T-helper 2 cell treated with Interferon-gamma antibody and Interleukin-4, amounts not matched to agents 100 ng/mL and 5 ng/mL, for 36 hours (primary cell): ENCODE results near the gene ECPAS. TPM values are rescaled to one million over a fixed set of nuclear protein-coding genes. Genes with fewer than 3 reads are reported as not detected.
"Not testable (repeated sequence)": the region's sequence is repeated elsewhere in the genome, so short reads cannot be mapped to it uniquely, and the experiment has no call there.

ENCODE experiments used
- intact Hi-C: fragments of 100-400 bp; cut with micrococcal nuclease; formaldehyde crosslinking; loops from one replicate; pipeline ENCODE4 v1.15.1; 2023
- total RNA-seq: library from RNA; stranded (reverse); gene quantifications from 2 replicates; pipeline ENCODE4 v1.2.3, GENCODE V29; 2022

Gene ECPAS
- total RNA-seq, 1 donor from 2014 or later = 77.1 TPM

GRCh38 chr9:111481885-111482636 is 2.1 kb downstream of the ECPAS start:
- intact Hi-C loops = loop anchor here (2.0 to 10.0 kb wide), 9 partner anchors 50 to 1795 kb away; partner anchors contain the start of genes CDC26, HSDL2, INIP and PRPF4

- intact Hi-C loops = no loop called here
These were observed 6.5 kb downstream of the ECPAS start for GRCh38 chr9:111477677-111478076.

DNA sequence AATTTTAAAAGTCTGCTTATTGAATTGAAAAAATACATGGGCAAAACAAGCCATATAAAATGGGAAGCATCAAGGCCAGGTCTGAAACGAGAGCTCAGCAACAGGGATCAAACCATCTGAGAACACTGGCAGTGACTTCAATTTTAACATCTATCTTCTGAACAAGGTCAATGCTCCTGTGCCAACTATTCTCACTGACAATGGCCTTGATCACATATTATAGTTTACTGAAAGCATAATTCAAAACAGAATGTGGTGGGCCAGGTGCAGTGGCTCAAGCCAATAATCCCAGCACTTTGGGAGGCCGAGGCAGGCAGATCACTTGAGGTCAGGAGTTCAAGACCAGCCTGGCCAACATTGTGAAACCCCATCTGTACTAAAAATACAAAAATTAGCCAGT is 9.0 kb downstream of the ECPAS start:
- intact Hi-C loops = no loop called here

DNA sequence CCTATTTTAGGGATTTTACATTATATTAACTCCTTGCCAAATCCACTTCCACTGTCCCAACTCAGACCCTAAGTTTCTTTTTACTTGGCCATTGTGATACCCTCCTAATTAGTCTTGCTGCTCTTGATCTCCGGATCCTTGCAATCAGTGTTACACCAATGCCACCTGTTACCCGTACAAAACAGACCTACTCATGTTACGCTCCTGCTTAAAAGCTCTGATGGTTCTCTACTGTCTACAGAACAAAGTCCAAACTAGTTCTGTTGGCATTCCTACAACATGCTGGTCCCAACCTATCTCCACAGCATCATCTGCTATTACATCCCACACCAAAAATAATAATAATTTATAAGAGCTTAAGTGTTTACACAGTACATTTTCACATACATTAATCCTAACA is 9.8 kb downstream of the ECPAS start:
- intact Hi-C loops = no loop called here

DNA sequence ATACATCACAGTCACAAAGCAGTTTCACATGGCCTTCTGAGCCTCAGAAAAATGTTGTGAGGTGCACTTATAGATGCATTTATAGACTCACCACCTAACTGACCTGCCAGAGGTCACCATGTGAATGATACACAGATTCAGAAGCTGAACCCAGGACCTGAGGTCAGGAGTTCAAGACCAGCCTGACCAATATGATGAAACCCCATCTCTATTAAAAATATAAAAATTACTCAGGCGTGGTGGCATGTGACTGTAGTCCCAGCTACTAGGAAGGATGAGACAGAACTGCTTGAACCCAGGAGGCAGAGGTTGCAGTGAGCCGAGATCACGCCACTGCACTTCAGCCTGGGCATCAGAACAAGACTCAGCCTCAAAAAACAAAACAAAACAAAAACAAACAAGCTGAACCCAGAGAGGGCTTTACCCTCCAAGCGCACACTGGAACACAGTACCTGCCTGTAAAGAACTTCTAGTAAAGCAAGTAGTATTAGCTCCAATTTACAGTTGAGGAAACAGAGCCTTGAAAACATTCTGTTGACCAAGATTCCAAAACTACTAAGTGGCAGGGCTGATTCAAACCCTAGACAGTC is 16.3 kb downstream of the ECPAS start:
- intact Hi-C loops = no loop called here

GRCh38 chr9:111463048-111463447 is 21.1 kb downstream of the ECPAS start:
- intact Hi-C loops = no loop called here

DNA sequence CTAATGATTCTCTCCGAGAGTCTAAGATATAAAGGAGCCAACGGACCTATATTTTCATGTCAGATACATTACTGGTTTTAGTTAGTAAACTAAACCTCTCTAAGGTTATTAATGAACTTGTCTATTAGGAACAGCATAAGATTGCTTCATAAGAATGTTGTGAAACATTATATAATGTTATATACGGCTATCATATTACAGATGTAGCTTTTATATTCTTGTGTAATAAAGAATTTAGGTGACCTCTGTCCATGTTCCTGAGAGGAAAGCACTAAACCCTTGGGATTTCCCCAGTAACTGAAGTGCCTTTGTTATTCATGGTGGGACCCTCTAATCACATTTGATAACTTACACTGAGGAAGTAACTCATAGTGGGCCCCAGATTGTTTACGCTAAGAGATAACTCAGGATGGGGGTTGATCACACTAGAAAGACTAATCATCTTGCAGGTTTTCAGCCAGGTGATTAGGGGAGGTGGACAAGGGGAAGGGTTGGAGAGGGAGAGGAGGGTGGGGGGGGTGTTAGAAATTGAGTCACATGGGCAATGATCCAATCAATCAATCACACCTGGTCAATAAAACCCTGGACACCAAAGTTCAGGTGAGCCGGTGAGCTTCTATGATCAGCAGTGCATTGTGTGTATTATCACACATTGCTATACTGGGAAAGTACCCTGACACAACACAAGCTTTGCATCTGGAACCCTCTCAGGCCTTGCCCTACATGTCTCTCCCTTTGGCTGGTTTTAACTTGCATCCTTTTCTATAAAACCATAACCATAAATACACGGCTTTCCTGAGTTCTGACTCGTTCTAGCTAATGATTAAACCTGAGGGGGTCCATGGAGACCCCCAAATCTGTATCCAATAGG is 25.8 kb downstream of the ECPAS start:
- intact Hi-C loops = no loop called here

DNA sequence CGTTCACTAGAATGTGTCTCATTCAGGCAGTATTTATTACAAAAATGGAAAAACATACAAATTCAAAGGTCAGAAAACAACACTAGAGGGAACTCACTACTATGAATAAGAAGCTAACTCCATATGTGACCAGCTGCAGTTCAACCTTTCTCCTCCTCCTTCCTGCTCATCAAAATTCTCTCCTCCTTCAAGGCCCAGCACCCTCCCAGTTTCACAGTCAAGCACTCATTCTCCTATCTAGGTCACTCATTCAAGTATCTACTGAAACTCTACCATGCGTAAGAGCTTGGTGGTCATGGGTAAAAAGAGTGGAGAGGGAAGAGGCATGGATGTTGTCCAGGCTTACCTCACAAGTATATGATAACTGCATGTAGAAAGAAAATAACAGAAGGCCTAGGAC is 27.7 kb downstream of the ECPAS start:
- intact Hi-C loops = no loop called here

- intact Hi-C loops = no loop called here
These were observed 28.5 kb downstream of the ECPAS start for GRCh38 chr9:111455638-111456037.

GRCh38 chr9:111454751-111455150 is 29.4 kb downstream of the ECPAS start:
- intact Hi-C loops = no loop called here

- intact Hi-C loops = no loop called here
These were observed 32.6 kb downstream of the ECPAS start for GRCh38 chr9:111451570-111451969.

DNA sequence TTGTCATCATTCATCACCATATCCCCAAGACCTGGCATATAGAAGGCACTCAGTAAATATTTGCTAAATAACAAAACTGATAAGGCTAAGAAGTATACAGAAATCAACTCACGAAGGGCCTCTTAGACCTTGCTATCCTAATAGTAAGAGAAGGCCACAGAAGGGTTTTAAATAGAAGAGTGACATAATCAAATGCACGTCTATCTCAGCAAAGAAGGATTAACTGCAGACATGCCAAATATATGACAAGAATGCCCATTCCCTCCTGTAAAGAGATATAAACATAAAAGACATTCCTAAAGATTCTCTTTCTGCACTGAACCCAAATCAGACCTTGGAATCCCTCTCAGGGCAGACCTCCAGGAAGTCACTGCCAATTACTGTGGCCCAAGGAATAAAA is 34.1 kb downstream of the ECPAS start:
- intact Hi-C loops = no loop called here

DNA sequence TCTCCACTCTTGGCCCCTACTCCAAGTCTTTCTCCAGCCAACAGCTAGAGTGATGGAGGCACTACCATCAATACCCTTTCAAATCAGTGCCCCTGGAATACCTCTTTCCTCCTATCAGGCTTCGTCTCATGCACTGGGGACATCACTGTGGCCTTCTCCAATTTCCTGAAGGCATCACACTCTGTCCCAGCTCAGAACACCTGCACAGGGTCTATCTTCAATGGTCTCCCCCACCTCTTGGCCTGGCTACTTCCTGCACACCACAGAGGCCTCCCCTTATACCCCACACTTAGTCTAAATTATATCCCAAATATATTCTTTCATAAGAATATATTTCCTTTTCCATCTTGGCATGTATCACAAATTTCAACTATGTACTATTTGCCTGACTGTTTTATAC is 34.5 kb downstream of the ECPAS start:
- intact Hi-C loops = no loop called here

GRCh38 chr9:111445799-111446198 is 38.4 kb downstream of the ECPAS start:
- intact Hi-C loops = not testable (repeated sequence)

DNA sequence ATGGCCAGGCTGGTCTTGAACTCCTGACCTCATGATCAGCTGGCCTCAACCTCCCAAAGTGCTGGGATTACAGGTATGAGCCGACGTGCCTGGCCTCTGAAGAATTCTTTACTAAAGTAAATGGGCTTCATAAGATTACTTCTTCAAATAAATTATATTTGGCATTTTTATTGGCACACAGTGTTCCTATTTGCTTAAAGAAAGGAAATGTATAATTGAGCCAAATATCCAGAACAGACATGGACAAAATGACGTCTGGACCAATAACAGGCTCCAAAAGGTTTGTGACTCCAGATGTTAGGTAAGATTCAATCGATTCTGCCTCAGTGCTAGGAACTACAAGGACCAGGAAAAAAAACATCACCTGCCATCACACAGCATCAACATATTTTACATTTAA is 40.7 kb downstream of the ECPAS start:
- intact Hi-C loops = no loop called here

GRCh38 chr9:111442360-111443027 is 41.7 kb downstream of the ECPAS start:
- intact Hi-C loops = no loop called here

- intact Hi-C loops = no loop called here
These were observed 44.0 kb downstream of the ECPAS start for GRCh38 chr9:111440226-111440625.

DNA sequence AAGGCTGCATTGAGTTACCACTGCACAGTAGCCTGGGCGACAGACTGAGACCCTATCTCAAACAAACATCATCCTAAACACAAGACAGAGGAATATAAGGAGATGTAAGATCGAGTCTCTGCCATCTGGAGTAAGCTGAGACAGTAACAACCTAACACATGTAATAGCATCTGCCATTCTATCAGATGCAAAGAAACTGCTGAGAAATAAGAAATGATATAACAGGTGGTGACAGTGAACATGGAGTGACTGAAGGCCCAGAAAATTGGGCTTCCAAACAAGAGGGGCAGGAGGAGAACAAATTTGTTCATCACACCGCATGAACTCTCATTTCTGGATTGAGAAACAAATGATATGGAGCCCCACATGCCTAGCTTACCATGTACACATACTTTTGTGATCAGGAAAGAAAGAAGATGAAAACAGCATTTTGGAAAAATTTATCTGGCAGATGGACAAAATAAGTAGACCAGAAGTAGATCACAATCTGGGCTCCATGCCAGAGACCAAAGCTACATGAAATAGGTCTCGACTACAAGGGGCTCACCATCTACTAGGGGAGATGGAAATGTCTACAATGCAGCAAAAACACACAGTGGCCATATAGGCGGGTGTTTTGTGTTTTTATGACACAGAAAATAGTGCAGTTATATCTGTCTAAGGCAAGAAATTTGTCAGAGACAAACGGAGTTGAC is 45.5 kb downstream of the ECPAS start:
- intact Hi-C loops = no loop called here

DNA sequence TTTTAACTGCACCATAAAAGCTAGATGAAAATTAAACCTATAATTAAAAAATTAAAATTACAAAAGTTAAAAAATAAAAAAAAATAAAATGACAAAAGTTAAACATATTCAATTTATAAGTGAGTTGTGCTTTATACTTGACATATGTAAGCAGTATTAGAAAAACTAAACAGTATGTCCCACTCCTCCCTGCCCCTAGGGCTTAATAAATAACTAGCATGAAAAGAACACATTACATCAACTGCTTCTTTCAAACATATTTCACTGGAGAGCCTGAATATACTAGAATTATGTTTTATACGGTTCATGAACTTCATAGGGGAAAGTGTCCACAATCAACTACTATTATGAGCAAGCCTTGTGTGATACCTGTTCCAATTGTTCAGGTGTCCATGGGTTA is 47.6 kb downstream of the ECPAS start:
- intact Hi-C loops = no loop called here

- intact Hi-C loops = loop anchor here (5.0 kb wide), 1 partner anchor 49 kb away; the partner anchor contains the start of gene ECPAS
These were observed 51.1 kb downstream of the ECPAS start for GRCh38 chr9:111433082-111433481.

DNA sequence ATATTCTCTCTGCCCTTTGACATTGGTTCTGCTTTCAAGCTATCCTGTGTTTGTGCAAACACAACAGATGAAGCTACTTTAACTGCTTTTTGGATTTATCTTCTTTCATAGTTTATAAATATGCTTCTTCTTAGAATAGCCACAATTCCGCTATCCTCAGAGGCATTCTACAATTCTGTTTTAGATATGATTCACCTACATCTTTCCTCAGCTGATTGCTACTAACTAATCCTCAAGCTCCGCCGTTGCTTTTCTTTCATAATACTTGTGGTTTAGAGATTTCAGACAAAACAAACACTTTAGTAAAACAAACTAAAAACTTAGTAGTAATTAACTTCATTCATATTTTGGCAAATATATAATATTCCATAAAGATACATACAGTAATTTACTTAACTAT is 52.5 kb downstream of the ECPAS start:
- intact Hi-C loops = loop anchor here (5.0 kb wide), 1 partner anchor 51 kb away; the partner anchor contains the start of gene ECPAS
